Liver (tissue), 3 donors: ENCODE results near the gene SPIRE2.

Experiments
- JUND ChIP-seq, 2 donors: IDR thresholded peaks; 2 replicates each; pipeline ENCODE4 v1.6.1; 2016; ENCODE audit warnings: antibody characterized with exemption in 2 of 2
- NR2F2 ChIP-seq: IDR thresholded peaks from 2 replicates; pipeline ENCODE4 v1.6.1; 2016; ENCODE audit warnings: antibody characterized with exemption
- RAD21 ChIP-seq, 2 donors: IDR thresholded peaks; 2 replicates each; pipeline ENCODE4 v1.6.1; 2016; ENCODE audit warnings: antibody characterized with exemption in 2 of 2, mild to moderate bottlenecking in 2 of 2
- RXRA ChIP-seq, 2 donors: IDR thresholded peaks; 2 replicates each; pipeline ENCODE4 v1.6.1; 2017 to 2018; ENCODE audit warnings: antibody characterized with exemption in 2 of 2, mild to moderate bottlenecking in 1 of 2
- SP1 ChIP-seq: IDR thresholded peaks from 2 replicates; pipeline ENCODE4 v1.6.1; 2018; ENCODE audit warnings: antibody characterized with exemption, mild to moderate bottlenecking
- TAF1 ChIP-seq: conservative IDR thresholded peaks from 2 replicates; pipeline ENCODE4 v1.6.1; 2016; ENCODE audit warnings: antibody characterized with exemption, mild to moderate bottlenecking
- YY1 ChIP-seq: IDR thresholded peaks from 2 replicates; pipeline ENCODE4 v1.6.1; 2016; ENCODE audit warnings: antibody characterized with exemption, mild to moderate bottlenecking
- TF ChIP-seq, protein P1 (sequence below): IDR thresholded peaks from 2 replicates; pipeline ENCODE4 v1.6.1; 2016; ENCODE audit warnings: antibody characterized with exemption, mild to moderate bottlenecking
- TF ChIP-seq, protein P2 (sequence below): fragments of 150-350 bp; IDR thresholded peaks from 2 replicates; pipeline ENCODE4 v1.5.1; 2017; ENCODE audit warnings: improper control_type of control experiment, low read depth, low read length; ENCODE audit not compliant: missing input control
- donor health status: healthy.
- donor health status: healthy.

DNA sequence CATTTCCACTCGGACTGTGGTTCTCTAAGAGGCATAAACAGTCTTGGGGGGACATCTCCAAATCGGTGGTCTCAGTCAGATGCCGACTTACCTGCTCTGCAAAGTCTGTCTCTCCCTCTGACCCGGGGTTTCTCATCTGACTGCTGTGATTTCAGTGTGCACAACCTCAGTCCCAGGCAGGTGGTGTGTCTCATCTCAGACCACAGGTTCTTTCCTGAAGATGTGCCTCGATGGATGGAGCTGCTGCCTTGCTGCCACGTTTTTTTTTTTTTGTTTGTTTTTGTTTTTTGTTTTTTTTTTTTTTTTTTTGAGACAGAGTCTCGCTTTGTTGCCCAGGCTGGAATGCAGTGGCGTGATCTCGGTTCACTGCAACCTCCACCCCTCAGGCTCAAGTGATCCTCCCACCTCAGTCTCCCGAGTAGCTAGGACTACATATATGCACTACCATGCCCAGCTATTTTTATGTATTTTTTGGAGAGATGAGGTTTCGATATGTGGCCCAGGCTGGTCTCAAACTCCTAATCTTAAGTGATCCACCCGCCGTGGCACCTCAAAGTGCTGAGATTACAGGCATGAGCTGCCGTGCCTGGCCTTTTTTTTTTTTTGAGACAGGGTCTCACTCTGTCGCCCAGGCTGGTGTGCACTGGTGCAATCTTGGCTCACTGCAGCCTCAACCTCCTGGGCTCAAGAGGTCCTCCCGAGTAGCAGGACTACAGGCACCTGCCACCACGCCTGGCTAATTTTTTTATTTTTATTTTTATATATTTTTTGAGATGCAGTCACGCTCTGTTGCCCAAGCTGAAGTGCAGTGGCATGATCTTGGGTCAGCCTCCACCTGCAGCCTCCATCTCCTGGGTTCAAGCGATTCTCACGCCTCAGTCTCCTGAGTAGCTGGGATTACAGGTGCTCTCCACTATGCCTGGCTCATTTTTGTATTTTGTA lies 15.4 kb downstream of the SPIRE2 start:
- TF ChIP-seq, protein P1, sequence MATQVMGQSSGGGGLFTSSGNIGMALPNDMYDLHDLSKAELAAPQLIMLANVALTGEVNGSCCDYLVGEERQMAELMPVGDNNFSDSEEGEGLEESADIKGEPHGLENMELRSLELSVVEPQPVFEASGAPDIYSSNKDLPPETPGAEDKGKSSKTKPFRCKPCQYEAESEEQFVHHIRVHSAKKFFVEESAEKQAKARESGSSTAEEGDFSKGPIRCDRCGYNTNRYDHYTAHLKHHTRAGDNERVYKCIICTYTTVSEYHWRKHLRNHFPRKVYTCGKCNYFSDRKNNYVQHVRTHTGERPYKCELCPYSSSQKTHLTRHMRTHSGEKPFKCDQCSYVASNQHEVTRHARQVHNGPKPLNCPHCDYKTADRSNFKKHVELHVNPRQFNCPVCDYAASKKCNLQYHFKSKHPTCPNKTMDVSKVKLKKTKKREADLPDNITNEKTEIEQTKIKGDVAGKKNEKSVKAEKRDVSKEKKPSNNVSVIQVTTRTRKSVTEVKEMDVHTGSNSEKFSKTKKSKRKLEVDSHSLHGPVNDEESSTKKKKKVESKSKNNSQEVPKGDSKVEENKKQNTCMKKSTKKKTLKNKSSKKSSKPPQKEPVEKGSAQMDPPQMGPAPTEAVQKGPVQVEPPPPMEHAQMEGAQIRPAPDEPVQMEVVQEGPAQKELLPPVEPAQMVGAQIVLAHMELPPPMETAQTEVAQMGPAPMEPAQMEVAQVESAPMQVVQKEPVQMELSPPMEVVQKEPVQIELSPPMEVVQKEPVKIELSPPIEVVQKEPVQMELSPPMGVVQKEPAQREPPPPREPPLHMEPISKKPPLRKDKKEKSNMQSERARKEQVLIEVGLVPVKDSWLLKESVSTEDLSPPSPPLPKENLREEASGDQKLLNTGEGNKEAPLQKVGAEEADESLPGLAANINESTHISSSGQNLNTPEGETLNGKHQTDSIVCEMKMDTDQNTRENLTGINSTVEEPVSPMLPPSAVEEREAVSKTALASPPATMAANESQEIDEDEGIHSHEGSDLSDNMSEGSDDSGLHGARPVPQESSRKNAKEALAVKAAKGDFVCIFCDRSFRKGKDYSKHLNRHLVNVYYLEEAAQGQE: no peak
- TF ChIP-seq, protein P2, sequence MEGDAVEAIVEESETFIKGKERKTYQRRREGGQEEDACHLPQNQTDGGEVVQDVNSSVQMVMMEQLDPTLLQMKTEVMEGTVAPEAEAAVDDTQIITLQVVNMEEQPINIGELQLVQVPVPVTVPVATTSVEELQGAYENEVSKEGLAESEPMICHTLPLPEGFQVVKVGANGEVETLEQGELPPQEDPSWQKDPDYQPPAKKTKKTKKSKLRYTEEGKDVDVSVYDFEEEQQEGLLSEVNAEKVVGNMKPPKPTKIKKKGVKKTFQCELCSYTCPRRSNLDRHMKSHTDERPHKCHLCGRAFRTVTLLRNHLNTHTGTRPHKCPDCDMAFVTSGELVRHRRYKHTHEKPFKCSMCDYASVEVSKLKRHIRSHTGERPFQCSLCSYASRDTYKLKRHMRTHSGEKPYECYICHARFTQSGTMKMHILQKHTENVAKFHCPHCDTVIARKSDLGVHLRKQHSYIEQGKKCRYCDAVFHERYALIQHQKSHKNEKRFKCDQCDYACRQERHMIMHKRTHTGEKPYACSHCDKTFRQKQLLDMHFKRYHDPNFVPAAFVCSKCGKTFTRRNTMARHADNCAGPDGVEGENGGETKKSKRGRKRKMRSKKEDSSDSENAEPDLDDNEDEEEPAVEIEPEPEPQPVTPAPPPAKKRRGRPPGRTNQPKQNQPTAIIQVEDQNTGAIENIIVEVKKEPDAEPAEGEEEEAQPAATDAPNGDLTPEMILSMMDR: no peak
- TF ChIP-seq TAF1 (no peak), YY1 (no peak), NR2F2 (no peak), JUND (IDR thresholded peaks at IDR 0.05) (no peak), RXRA (IDR thresholded peaks at IDR 0.05) (no peak), SP1 (no peak), RAD21 (IDR thresholded peaks at IDR 0.05) (no peak)
